ENCODE results near the gene CHPF.

- no peak for TF ChIP-seq EZH2 (IDR thresholded peaks at IDR 0.05; ENCODE audit: insufficient read depth, poor library complexity, severe bottlenecking)
- no peak for TF ChIP-seq EZH2phosphoT487 (IDR thresholded peaks at IDR 0.05; ENCODE audit: insufficient read depth, low read depth)
Measured at GRCh38 chr2:219514196-219514761, 29.3 kb downstream of the CHPF start, which contains the start of gene ASIC4.
